Adipocyte (in vitro differentiated cells): ENCODE results near the gene ITIH2.
"Not testable (repeated sequence)": the region's sequence is repeated elsewhere in the genome, so short reads cannot be mapped to it uniquely, and the experiment has no call there.

Experiments used
- DNase-seq: peaks from one replicate; pipeline ENCODE4 v3.0.0-alpha.2; 2015; ENCODE audit warnings: low read depth
- H3K27me3 ChIP-seq: replicated peaks from 2 replicates; pipeline ENCODE4 v1.7.0; 2013; ENCODE audit warnings: mild to moderate bottlenecking, low read length, moderate library complexity; ENCODE audit not compliant: control insufficient read depth, insufficient read depth
- H3K36me3 ChIP-seq: 2 replicates; pipeline ENCODE4 v1.7.0; 2013; ENCODE audit warnings: low read length, mild to moderate bottlenecking, moderate library complexity; ENCODE audit not compliant: control insufficient read depth, insufficient read depth, severe bottlenecking
- H3K4me1 ChIP-seq: 2 replicates; pipeline ENCODE4 v1.7.0; 2013; ENCODE audit warnings: mild to moderate bottlenecking, low read length, moderate library complexity; ENCODE audit not compliant: control insufficient read depth, insufficient read depth
- H3K4me3 ChIP-seq: 2 replicates; pipeline ENCODE4 v1.7.0; 2013; ENCODE audit warnings: mild to moderate bottlenecking, low read length, moderate library complexity
- H3K9ac ChIP-seq: 2 replicates; pipeline ENCODE4 v1.7.0; 2013; ENCODE audit warnings: mild to moderate bottlenecking, low read length, moderate library complexity
- H3K9me3 ChIP-seq: 2 replicates; pipeline ENCODE4 v1.7.0; 2013; ENCODE audit warnings: mild to moderate bottlenecking, low read length, moderate library complexity; ENCODE audit not compliant: control insufficient read depth

The ITIH2 gene

GRCh38 chr10:7711075-7711474 is 8.0 kb downstream of the ITIH2 start:
- not testable (repeated sequence) for H3K9ac ChIP-seq, H3K4me1 ChIP-seq, H3K36me3 ChIP-seq, DNase-seq, H3K4me3 ChIP-seq, H3K9me3 ChIP-seq
- H3K27me3 ChIP-seq: peaks cover 15% of the 10 kb centered on the region

- Histone ChIP-seq H3K4me1 (no peaks in the 10 kb centered on the region), H3K9ac (no peak overlapping the region), H3K4me3 (no peak overlapping the region), H3K27me3 (peaks cover 15% of the 10 kb centered on the region), H3K36me3 (no peaks in the 10 kb centered on the region), H3K9me3 (no peaks in the 10 kb centered on the region)
- DNase-seq: no peak
Observed at GRCh38 chr10:7715515-7715914, 12.4 kb downstream of the ITIH2 start.

GRCh38 chr10:7717767-7718166 is 14.7 kb downstream of the ITIH2 start:
- Histone ChIP-seq H3K4me3 (no peak overlapping the region), H3K4me1 (no peaks in the 10 kb centered on the region), H3K9me3 (no peaks in the 10 kb centered on the region), H3K27me3 (peaks cover 26% of the 10 kb centered on the region), H3K9ac (no peak overlapping the region), H3K36me3 (no peaks in the 10 kb centered on the region)
- no peak for DNase-seq

GRCh38 chr10:7718685-7719084 is 15.6 kb downstream of the ITIH2 start:
- Histone ChIP-seq H3K4me1 (no peaks in the 10 kb centered on the region), H3K9ac (no peak overlapping the region), H3K9me3 (no peaks in the 10 kb centered on the region), H3K36me3 (no peaks in the 10 kb centered on the region), H3K27me3 (peaks cover 32% of the 10 kb centered on the region), H3K4me3 (no peak overlapping the region)
- DNase-seq: no peak

GRCh38 chr10:7720478-7720877 is 17.4 kb downstream of the ITIH2 start:
- Histone ChIP-seq H3K36me3 (no peaks in the 10 kb centered on the region), H3K27me3 (peaks cover 39% of the 10 kb centered on the region), H3K9me3 (no peaks in the 10 kb centered on the region), H3K4me3 (no peak overlapping the region), H3K9ac (no peak overlapping the region), H3K4me1 (no peaks in the 10 kb centered on the region)
- no peak for DNase-seq

- DNase-seq: no peak
- H3K27me3 ChIP-seq: peaks cover 57% of the 10 kb centered on the region
Observed at GRCh38 chr10:7722927-7723529, 19.9 kb downstream of the ITIH2 start.

GRCh38 chr10:7734821-7735220 is 31.7 kb downstream of the ITIH2 start:
- Histone ChIP-seq H3K27me3 (peaks cover 8% of the 10 kb centered on the region), H3K4me3 (no peak overlapping the region), H3K9ac (no peak overlapping the region), H3K4me1 (no peaks in the 10 kb centered on the region), H3K36me3 (no peaks in the 10 kb centered on the region), H3K9me3 (no peaks in the 10 kb centered on the region)
- no peak for DNase-seq

More at GRCh38 chr10:7722927-7723529, 19.9 kb downstream of the ITIH2 start:
- Histone ChIP-seq H3K9me3 (peaks cover 3% of the 10 kb centered on the region), H3K9ac (no peak overlapping the region), H3K4me1 (no peaks in the 10 kb centered on the region), H3K4me3 (no peak overlapping the region), H3K36me3 (no peaks in the 10 kb centered on the region)

GRCh38 chr10:7738536-7739407 is 35.7 kb downstream of the ITIH2 start:
- no peaks in the 10 kb centered on the region for H3K9me3 ChIP-seq
- no peaks in the 10 kb centered on the region for H3K36me3 ChIP-seq
- no peak overlapping the region for H3K9ac ChIP-seq
- no peaks in the 10 kb centered on the region for H3K4me1 ChIP-seq
- no peak overlapping the region for H3K4me3 ChIP-seq
- DNase-seq: no peak
- H3K27me3 ChIP-seq: peaks cover 6% of the 10 kb centered on the region

GRCh38 chr10:7744307-7744706 is 41.2 kb downstream of the ITIH2 start:
- DNase-seq: no peak
- H3K27me3 ChIP-seq: peaks cover 6% of the 10 kb centered on the region
- H3K9ac ChIP-seq: no peak overlapping the region
- no peaks in the 10 kb centered on the region for H3K36me3 ChIP-seq
- no peak overlapping the region for H3K4me3 ChIP-seq
- no peaks in the 10 kb centered on the region for H3K4me1 ChIP-seq
- no peaks in the 10 kb centered on the region for H3K9me3 ChIP-seq

GRCh38 chr10:7748637-7749036 is 45.5 kb downstream of the ITIH2 start:
- not testable (repeated sequence) for H3K4me1 ChIP-seq, H3K9me3 ChIP-seq, H3K9ac ChIP-seq, DNase-seq, H3K4me3 ChIP-seq, H3K27me3 ChIP-seq
- peaks cover 23% of the 10 kb centered on the region for H3K36me3 ChIP-seq

GRCh38 chr10:7750222-7750621 is 47.1 kb downstream of the ITIH2 start:
- Histone ChIP-seq H3K4me1 (no peaks in the 10 kb centered on the region), H3K4me3 (no peak overlapping the region), H3K9me3 (no peaks in the 10 kb centered on the region), H3K9ac (no peak overlapping the region), H3K27me3 (no peaks in the 10 kb centered on the region), H3K36me3 (peaks cover 36% of the 10 kb centered on the region)
- DNase-seq: no peak
